K562 (cell line): ENCODE results near the gene KRTAP2-4. TPM values are rescaled to one million over a fixed set of nuclear protein-coding genes. Genes with fewer than 3 reads are reported as not detected.
"Not testable (repeated sequence)": the region's sequence is repeated elsewhere in the genome, so short reads cannot be mapped to it uniquely, and the experiment has no call there.

Experiments
- ATAC-seq: fragments of 200-7000 bp; cut with Tn5 transposase; 3 replicates; pipeline ENCODE4 v1.9.1; 2020; ENCODE audit warnings: moderate library complexity
- BruUV-seq: library from RNA; stranded (reverse); fragments of 400-500 nt; replicated peaks from 2 replicates; lab custom pipeline; 2021; lab: Mats Ljungman, UMichigan
- CTCF ChIA-PET: fragments of 300-600 bp; formaldehyde crosslinking; extraction: SDS; loops from one replicate; lab custom pipeline; 2021; ENCODE audit warnings: low intra/inter-chr PET ratio; lab: Yijun Ruan, JAX
- POLR2A ChIA-PET: fragments of 300-600, 350-650 bp; sonication (Branson Sonifier 250); formaldehyde crosslinking; extraction: SDS; loops from one replicate; lab custom pipeline; 2021; ENCODE audit warnings: antibody characterized with exemption, inconsistent platforms; lab: Yijun Ruan, JAX
- DNase-seq, 4 experiments: peaks; one replicate each; pipeline versions ENCODE4 v3.0.0 to v3.0.0-alpha.2; 2011 to 2018; ENCODE audit warnings: low spot score in 3 of 4, mixed read lengths in 3 of 4; ENCODE audit errors: extremely low read depth in 1 of 4
- FAIRE-seq: peaks from 2 replicates; lab custom pipeline; 2011; peaks lifted over from hg19 to GRCh38; lab: Jason Lieb, UNC
- H2AFZ ChIP-seq: 2 replicates; pipeline ENCODE4 v1.6.0; 2011; ENCODE audit warnings: low read depth, low read length, control low read depth, inconsistent platforms
- H3K27ac ChIP-seq: fragments of 200-600 bp; 3 replicates; pipeline ENCODE4 v1.8.0; 2011; ENCODE audit warnings: low read depth, mild to moderate bottlenecking, control low read depth, inconsistent platforms, low read length, moderate library complexity, mixed read lengths; ENCODE audit errors: extremely low read depth
- H3K27me3 ChIP-seq, 2 experiments: fragments of 300-600 bp in 1 of 2; 2 replicates in 1 of 2; 3 replicates in 1 of 2; pipeline versions ENCODE4 v1.6.0 to v1.8.0; 2011; ENCODE audit warnings: inconsistent platforms in 2 of 2, low read length in 2 of 2, mild to moderate bottlenecking in 1 of 2, mixed read lengths in 1 of 2, moderate library complexity in 1 of 2; ENCODE audit not compliant: control insufficient read depth in 2 of 2, insufficient read depth in 2 of 2
- H3K36me3 ChIP-seq: fragments of 300-600 bp; 3 replicates; pipeline ENCODE4 v1.8.0; 2011; ENCODE audit warnings: mild to moderate bottlenecking, low read length, inconsistent platforms; ENCODE audit not compliant: control insufficient read depth, insufficient read depth
- H3K4me1 ChIP-seq, 2 experiments: fragments of 200-600 bp in 1 of 2; replicated peaks in 1 of 2; 2 replicates in 1 of 2; 3 replicates in 1 of 2; pipeline versions ENCODE4 v1.5.1 to v1.8.0; 2011; ENCODE audit warnings: inconsistent platforms in 2 of 2, low read length in 2 of 2, mild to moderate bottlenecking in 1 of 2, mixed read lengths in 1 of 2, moderate library complexity in 1 of 2; ENCODE audit not compliant: control insufficient read depth in 2 of 2, insufficient read depth in 2 of 2
- H3K4me2 ChIP-seq: 2 replicates; pipeline ENCODE4 v1.6.1; 2011; ENCODE audit warnings: low read length, control low read depth, inconsistent platforms, mixed read lengths; ENCODE audit not compliant: insufficient read depth
- H3K4me3 ChIP-seq: fragments of 200-600 bp; sonication (generic), shearing (Covaris generic); 2 replicates; pipeline ENCODE4 v1.5.1; 2016; ENCODE audit warnings: control low read depth, inconsistent platforms
- H3K79me2 ChIP-seq: fragments of 200-600 bp; 3 replicates; pipeline ENCODE4 v1.8.0; 2011; ENCODE audit warnings: low read length, inconsistent platforms; ENCODE audit not compliant: control insufficient read depth, insufficient read depth
- H3K9ac ChIP-seq, 2 experiments: 2 replicates each; pipeline versions ENCODE4 v1.6.0 to v1.6.1; 2011; ENCODE audit warnings: low read depth in 2 of 2, low read length in 2 of 2, control low read depth in 1 of 2, inconsistent platforms in 1 of 2, mild to moderate bottlenecking in 1 of 2, mixed read lengths in 1 of 2; ENCODE audit not compliant: insufficient read depth in 1 of 2
- H3K9me1 ChIP-seq: one replicate; pipeline ENCODE4 v1.6.0; 2011; ENCODE audit warnings: inconsistent platforms, mild to moderate bottlenecking, low read length, moderate library complexity; ENCODE audit not compliant: control insufficient read depth, insufficient read depth
- H3K9me3 ChIP-seq: replicated peaks from 2 replicates; pipeline ENCODE4 v1.5.1; 2011; ENCODE audit warnings: low read depth, low read length, inconsistent platforms; ENCODE audit not compliant: control insufficient read depth, insufficient read depth
- H4K20me1 ChIP-seq: replicated peaks from 2 replicates; pipeline ENCODE4 v1.6.1; 2011; ENCODE audit warnings: low read length, inconsistent platforms, mixed read lengths; ENCODE audit not compliant: control insufficient read depth, insufficient read depth
- ELK1 ChIP-seq: sonication (generic); formaldehyde crosslinking; IDR thresholded peaks from 2 replicates; pipeline ENCODE4 v1.8.1; 2022; ENCODE audit warnings: missing genetic modification reagents
- KAT7 ChIP-seq: sonication (generic); formaldehyde crosslinking; IDR thresholded peaks from 2 replicates; pipeline ENCODE4 v1.8.0; 2022; ENCODE audit warnings: missing genetic modification reagents, mild to moderate bottlenecking, borderline replicate concordance
- MXI1 ChIP-seq: IDR thresholded peaks from 2 replicates; pipeline ENCODE4 v1.6.1; 2011; ENCODE audit warnings: low read depth, mild to moderate bottlenecking, improper control_type of control experiment, low read length
- SIN3A ChIP-seq, 2 experiments: fragments of 150-350 bp in 1 of 2; IDR thresholded peaks; 2 replicates each; pipeline ENCODE4 v1.6.1; 2011 to 2016; ENCODE audit warnings: borderline replicate concordance in 2 of 2, low read depth in 2 of 2, low read length in 2 of 2, mild to moderate bottlenecking in 2 of 2, moderate library complexity in 2 of 2; ENCODE audit not compliant: control insufficient read depth in 1 of 2
- WGBS: fragments of 100-300 bp; shearing (Covaris generic); methylation state at CpG from one replicate; pipeline ENCODE4 v1.1.6; 2016; ENCODE audit warnings: low coverage, mixed read lengths; ENCODE audit not compliant: insufficient coverage; ENCODE audit errors: missing lambda C conversion rate; 5-methylcytosine and 5-hydroxymethylcytosine counted together
- in situ Hi-C: fragments of 300-500 bp; cut with MboI; formaldehyde crosslinking; loops from 4 replicates; pipeline ENCODE4 v1.15.0; 2018; ENCODE audit warnings: inconsistent platforms, mixed read lengths
- intact Hi-C: fragments of 100-400 bp; cut with micrococcal nuclease; formaldehyde crosslinking; loops from 2 replicates; pipeline ENCODE4 v1.14.2; 2022
- polyA plus RNA-seq, 8 experiments: library from polyadenylated mRNA; depleted of rRNA in 4 of 8; stranded (reverse) in 5 of 8; unstranded in 3 of 8; fragments of >200 nt; fragmentation: Nextera tagmentation in 2 of 8; fragmentation: Illumina TruSeq in 1 of 8; extraction: Ambion mirVana in 2 of 8; extraction: Trizol in 1 of 8; gene quantifications; 2 replicates each; pipeline versions ENCODE4 v1.2.1 to v1.2.3, GENCODE V29; 2011 to 2014; ENCODE audit warnings: inconsistent platforms in 1 of 8, missing spikeins in 1 of 8
- total RNA-seq, 7 experiments: library from RNA; depleted of rRNA in 6 of 7; stranded (reverse); fragments of >200 nt in 6 of 7; fragmentation: Illumina TruSeq in 2 of 7; extraction: Trizol in 2 of 7; gene quantifications; 2 replicates each; pipeline versions ENCODE4 v1.2.1 to v1.2.3, GENCODE V29; 2011 to 2021; ENCODE audit warnings: low replicate concordance in 1 of 7
- TF ChIP-seq, protein P1 (sequence below), 2 experiments: fragments of 450-650 bp in 1 of 2; sonication (generic) in 1 of 2; formaldehyde crosslinking; conservative IDR thresholded peaks; 2 replicates each; pipeline versions ENCODE4 v1.4.0 to v1.8.1; 2020 to 2022; ENCODE audit warnings: mild to moderate bottlenecking in 1 of 2, missing genetic modification reagents in 1 of 2

Gene KRTAP2-4
- total and polyA plus RNA-seq, 9 of the 15 experiments (the other 6 are each of a cell fraction or from before 2014, with no cell fraction given): not detected

GRCh38 chr17:41096055-41096454 lies 30.4 kb upstream of the KRTAP2-4 start:
- no peak overlapping the region for H2AFZ ChIP-seq
- peaks cover 0 to 7% of the 10 kb centered on the region in 2 experiments; a peak in 1 of 5 replicates for H3K27me3 ChIP-seq
- 14% methylated on average over 7 of the region's 7 CpGs for WGBS
- H3K9ac ChIP-seq: no peak overlapping the region
- no peaks in the 10 kb centered on the region for H3K9me1 ChIP-seq
- ATAC-seq: no peak
- H3K9me3 ChIP-seq: no peaks in the 10 kb centered on the region
- intact Hi-C loops (no loop called here), in situ Hi-C loops (no loop called here)
- H3K4me2 ChIP-seq: no peak overlapping the region
- no peaks in the 10 kb centered on the region for H3K36me3 ChIP-seq
- TF ChIP-seq ELK1 (CRISPR knock-in tag) (no peak), SIN3A (IDR thresholded peaks at IDR 0.05; ENCODE audit: borderline replicate concordance in 2 of 2, control insufficient read depth in 1 of 2, low read depth in 2 of 2, low read length in 2 of 2) (no peak), MXI1 (no peak), KAT7 (CRISPR knock-in tag) (no peak)
- TF ChIP-seq, protein P1, sequence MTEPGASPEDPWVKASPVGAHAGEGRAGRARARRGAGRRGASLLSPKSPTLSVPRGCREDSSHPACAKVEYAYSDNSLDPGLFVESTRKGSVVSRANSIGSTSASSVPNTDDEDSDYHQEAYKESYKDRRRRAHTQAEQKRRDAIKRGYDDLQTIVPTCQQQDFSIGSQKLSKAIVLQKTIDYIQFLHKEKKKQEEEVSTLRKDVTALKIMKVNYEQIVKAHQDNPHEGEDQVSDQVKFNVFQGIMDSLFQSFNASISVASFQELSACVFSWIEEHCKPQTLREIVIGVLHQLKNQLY (CRISPR knock-in tag; conservative IDR thresholded peaks at IDR 0.05): no peak
- POLR2A ChIA-PET: interaction anchor here (0.5 kb wide), 1 partner anchor 259 kb away, joined by 3 read pairs; no protein-coding TSS in a partner anchor
- BruUV-seq: no TSS peak
- no peak overlapping the region for H3K4me3 ChIP-seq
- no peak for DNase-seq
- no peaks in the 10 kb centered on the region for H3K4me1 ChIP-seq
- CTCF ChIA-PET: no interaction called here
- H3K79me2 ChIP-seq: no peaks in the 10 kb centered on the region
- no peaks in the 10 kb centered on the region for H4K20me1 ChIP-seq
- FAIRE-seq: no peak
- no peak overlapping the region for H3K27ac ChIP-seq

DNA sequence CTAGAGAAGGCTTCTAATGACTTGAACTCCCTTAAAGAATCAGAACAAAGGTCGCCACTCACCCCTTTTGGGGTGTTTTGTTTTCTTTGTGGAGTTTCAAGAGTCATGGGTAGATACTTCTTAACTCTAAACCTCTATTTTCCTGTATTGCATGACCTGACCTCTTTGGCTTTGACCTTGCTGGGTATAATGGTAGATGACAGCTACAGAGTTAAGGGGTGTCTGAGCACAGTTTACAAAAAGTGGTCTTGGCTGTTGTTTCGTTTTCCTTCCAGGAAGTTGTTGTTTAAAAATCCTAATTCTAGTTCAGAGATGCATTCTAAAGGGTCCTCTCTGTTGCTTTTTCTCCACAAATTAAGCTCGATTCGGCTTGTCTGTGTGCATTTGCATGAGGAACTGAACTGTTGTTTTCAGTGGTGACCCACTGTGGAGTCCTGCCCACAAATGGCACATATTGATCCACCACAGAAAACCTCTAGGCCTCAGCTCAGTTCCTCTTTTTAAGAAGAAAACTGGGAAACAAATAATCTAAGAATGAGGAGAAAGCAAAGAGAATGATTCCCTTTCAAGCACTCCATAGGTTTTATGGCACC lies 23.2 kb upstream of the KRTAP2-4 start:
- H4K20me1 ChIP-seq, CTCF ChIA-PET, H3K9me1 ChIP-seq, H3K9ac ChIP-seq, FAIRE-seq, DNase-seq, ATAC-seq, POLR2A ChIA-PET, H3K79me2 ChIP-seq, H3K4me3 ChIP-seq, H3K27me3 ChIP-seq, in situ Hi-C loops, H3K36me3 ChIP-seq, H2AFZ ChIP-seq, H3K27ac ChIP-seq, H3K4me2 ChIP-seq, H3K9me3 ChIP-seq, BruUV-seq, H3K4me1 ChIP-seq, intact Hi-C loops: not testable (repeated sequence)
- WGBS: 0% methylated on average over 4 of the region's 4 CpGs
